Progenitor cell of endocrine pancreas (in vitro differentiated cells): ENCODE measurements around the gene ZNF784. TPM values are rescaled to one million over a fixed set of nuclear protein-coding genes. Genes with fewer than 3 reads are reported as not detected.

Source experiments
- DNase-seq: peaks from one replicate; pipeline ENCODE4 v3.0.0; 2021; ENCODE audit warnings: low spot score; ENCODE audit not compliant: unreplicated experiment
- H3K27ac Mint-ChIP-seq: 2 replicates; pipeline ENCODE4 v1.8.0; 2021; ENCODE audit warnings: mild to moderate bottlenecking, moderate library complexity, mixed read lengths
- H3K27me3 Mint-ChIP-seq: 2 replicates; pipeline ENCODE4 v1.8.0; 2021; ENCODE audit warnings: mixed read lengths
- H3K36me3 Mint-ChIP-seq: 2 replicates; pipeline ENCODE4 v1.8.0; 2022; ENCODE audit warnings: mixed read lengths; ENCODE audit not compliant: insufficient read depth
- H3K4me1 Mint-ChIP-seq: 2 replicates; pipeline ENCODE4 v1.8.0; 2021; ENCODE audit warnings: low read depth, mixed read lengths
- H3K4me3 Mint-ChIP-seq: 2 replicates; pipeline ENCODE4 v1.8.0; 2021; ENCODE audit warnings: low read depth, mild to moderate bottlenecking, moderate library complexity, mixed read lengths
- H3K9me3 Mint-ChIP-seq: 2 replicates; pipeline ENCODE4 v1.8.0; 2021; ENCODE audit warnings: low read depth, mixed read lengths
- total RNA-seq: library from RNA; stranded (reverse); gene quantifications from 2 replicates; pipeline ENCODE4 v1.2.1, GENCODE V29; 2021
- TF ChIP-seq, protein P1 (sequence below): fragments of 200-600 bp; sonication (generic); IDR thresholded peaks from one replicate; pipeline ENCODE4 v1.5.0; 2021; ENCODE audit warnings: antibody characterized with exemption, mild to moderate bottlenecking; ENCODE audit not compliant: unreplicated experiment

Gene ZNF784
- total RNA-seq, 1 donor from 2014 or later: 15.3 TPM

DNA sequence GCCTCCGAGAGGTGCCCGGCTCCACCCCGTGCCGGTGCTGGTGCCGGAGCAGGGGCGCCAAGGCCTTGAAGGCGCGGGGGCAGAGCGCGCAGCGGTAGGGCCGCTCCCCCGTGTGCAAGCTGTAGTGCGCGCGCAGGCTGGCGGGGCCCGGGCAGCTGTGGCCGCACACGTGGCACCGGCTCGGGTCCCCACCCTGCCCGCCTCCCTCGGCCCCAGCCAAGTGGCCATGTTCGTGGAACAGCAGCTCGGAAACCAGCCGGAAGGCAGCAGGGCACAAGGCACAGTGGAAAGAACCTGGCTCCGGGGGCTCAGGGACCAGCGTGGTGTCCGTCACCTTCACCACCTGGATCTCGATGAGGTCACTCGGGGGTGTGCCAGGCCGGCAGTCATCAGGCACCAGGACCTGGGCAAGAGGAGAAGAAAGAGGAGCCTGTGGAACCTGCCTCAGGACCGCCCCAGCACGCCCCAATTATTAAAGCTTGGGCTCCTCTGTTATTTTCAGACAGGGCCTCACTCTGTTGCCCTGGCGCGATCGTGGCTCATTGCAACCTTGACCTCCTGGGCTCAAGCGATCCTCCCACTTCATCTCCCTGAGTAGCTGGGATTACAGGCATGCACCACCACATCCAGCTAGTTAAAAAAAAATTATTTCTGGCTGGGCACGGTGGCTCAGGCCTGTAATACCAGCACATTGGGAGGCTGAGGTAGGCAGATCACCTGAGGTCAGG, 2.0 kb downstream of the ZNF784 start:
- peaks cover 6% of the 10 kb centered on the region for H3K36me3 Mint-ChIP-seq
- peaks cover 9% of the 10 kb centered on the region for H3K4me1 Mint-ChIP-seq

DNA sequence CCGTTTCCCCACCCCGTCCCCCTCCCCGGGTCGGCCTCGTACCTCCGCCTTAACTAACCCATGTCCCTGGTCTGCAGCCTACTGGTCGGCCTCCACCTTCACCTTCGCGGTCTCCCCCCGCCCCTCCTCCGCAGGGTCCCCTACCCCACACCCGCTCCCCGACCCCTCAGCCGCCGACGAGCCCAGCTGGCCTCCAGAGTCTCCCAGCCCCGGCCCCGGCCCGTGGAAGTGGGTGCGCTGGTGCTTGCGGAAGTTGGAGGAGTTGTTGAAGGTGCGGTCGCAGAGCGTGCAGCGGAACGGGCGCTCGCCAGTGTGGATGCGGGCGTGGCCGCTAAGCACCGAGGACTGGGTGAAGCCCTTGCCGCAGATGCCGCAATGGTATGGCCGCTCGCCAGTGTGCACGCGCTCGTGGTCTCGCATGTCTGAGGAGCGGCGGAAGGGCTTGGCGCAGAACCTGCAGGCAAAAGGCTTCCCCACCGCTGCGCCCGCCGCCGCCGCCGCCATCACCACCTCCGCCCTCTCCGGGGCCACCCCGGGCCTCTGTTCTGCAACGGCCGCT, 2.6 kb downstream of the ZNF784 start:
- DNase-seq: no peak
- no peaks in the 10 kb centered on the region for H3K9me3 Mint-ChIP-seq
- TF ChIP-seq, protein P1, sequence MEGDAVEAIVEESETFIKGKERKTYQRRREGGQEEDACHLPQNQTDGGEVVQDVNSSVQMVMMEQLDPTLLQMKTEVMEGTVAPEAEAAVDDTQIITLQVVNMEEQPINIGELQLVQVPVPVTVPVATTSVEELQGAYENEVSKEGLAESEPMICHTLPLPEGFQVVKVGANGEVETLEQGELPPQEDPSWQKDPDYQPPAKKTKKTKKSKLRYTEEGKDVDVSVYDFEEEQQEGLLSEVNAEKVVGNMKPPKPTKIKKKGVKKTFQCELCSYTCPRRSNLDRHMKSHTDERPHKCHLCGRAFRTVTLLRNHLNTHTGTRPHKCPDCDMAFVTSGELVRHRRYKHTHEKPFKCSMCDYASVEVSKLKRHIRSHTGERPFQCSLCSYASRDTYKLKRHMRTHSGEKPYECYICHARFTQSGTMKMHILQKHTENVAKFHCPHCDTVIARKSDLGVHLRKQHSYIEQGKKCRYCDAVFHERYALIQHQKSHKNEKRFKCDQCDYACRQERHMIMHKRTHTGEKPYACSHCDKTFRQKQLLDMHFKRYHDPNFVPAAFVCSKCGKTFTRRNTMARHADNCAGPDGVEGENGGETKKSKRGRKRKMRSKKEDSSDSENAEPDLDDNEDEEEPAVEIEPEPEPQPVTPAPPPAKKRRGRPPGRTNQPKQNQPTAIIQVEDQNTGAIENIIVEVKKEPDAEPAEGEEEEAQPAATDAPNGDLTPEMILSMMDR: no peak
- no peak overlapping the region for H3K4me3 Mint-ChIP-seq
- no peaks in the 10 kb centered on the region for H3K27me3 Mint-ChIP-seq
- peaks cover 9% of the 10 kb centered on the region for H3K4me1 Mint-ChIP-seq
- peaks cover 9% of the 10 kb centered on the region for H3K36me3 Mint-ChIP-seq
- no peak overlapping the region for H3K27ac Mint-ChIP-seq

More for the DNA sequence above, 2.0 kb downstream of the ZNF784 start:
- Mint-ChIP-seq H3K27me3 (no peaks in the 10 kb centered on the region), H3K9me3 (no peaks in the 10 kb centered on the region), H3K4me3 (no peak overlapping the region), H3K27ac (no peak overlapping the region)
- TF ChIP-seq, protein P1: no peak
- no peak for DNase-seq

DNA sequence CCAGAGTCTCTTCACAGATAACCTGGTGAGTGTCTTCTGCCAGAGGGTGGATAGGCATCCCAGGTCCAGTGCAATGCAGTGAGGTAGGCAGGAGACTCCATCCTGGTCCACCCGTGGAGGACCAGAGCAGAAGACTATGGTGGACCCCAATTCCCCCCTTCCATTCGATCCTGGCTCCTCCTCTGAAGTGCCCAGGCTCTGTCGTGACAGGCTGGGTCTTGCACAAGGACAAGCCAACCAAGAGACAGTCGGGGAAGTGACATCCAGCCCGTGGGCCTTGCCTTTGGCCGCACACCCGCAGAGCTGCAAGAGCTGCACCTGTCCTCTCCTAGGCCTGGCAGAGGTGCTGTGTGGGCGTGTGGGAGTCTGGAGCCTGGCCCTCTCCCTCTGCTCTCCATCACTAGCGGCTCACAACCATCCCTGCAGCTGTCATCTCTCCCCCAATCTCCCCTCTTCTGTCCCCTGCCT, 3.1 kb downstream of the ZNF784 start:
- Mint-ChIP-seq H3K9me3 (no peaks in the 10 kb centered on the region), H3K36me3 (peaks cover 10% of the 10 kb centered on the region), H3K4me1 (peaks cover 9% of the 10 kb centered on the region), H3K27ac (no peak overlapping the region), H3K4me3 (no peak overlapping the region), H3K27me3 (no peaks in the 10 kb centered on the region)
- TF ChIP-seq, protein P1: no peak
- DNase-seq: no peak

DNA sequence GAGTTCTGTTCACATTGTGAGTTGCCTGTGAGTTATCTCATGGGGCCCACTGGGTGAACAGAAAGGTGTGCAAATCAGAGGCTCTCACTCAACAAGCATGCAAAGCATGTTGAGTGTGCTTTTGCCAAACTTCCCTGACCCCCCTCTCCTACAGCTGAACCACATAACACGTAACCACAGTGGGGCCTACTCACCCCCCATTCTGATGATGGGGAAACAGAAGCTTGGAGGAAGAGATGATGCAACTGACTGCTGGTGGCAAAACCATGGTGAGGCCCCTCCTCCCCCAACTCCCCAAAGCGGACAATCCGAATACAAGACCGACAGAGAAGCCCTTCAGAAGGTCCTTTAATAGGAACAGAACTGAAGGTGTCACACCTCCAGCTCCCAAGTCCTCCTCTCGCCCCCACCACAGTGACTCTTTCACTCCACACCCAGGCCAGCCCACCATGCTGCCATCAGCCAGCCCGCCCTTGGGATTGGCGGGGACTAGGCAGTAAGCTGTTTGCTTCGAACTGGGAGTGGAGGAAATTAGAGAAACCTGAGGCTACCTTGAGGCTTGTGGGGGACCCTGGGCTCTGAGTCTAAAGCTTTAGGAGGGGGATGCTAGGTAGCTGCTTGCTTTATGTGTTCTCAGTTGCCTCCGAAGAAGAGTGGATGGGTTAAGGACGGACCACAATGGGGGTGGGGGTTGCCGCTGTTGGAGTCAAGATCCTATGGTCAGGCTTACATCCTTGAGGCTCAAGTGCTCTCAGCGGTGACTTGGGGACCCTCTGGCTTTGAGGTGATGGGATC, 3.8 kb downstream of the ZNF784 start:
- Mint-ChIP-seq H3K36me3 (peaks cover 10% of the 10 kb centered on the region), H3K4me3 (no peak overlapping the region), H3K9me3 (no peaks in the 10 kb centered on the region), H3K27me3 (no peaks in the 10 kb centered on the region), H3K4me1 (peaks cover 9% of the 10 kb centered on the region), H3K27ac (peak overlapping the region; percentile 59)
- TF ChIP-seq, protein P1: no peak
- DNase-seq: no peak

DNA sequence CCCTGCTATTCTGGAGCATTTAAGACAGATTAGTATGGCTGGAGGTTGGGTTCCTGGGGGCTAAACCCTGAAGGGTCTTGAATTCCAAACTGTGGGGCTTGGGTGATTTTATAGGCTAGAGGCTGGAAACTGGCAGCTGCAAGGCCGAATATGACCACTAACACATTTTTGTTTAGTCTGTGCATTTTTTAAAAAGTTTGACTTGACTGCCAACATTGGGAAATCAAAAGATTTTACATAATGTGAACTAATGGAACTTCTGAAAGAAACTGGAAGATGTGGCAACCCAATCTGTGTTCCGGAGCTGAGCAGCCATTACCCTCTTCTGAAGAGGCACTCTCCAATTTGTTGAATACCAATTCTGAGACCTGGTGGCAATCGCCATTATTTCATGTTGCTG, 5.1 kb downstream of the ZNF784 start:
- H3K4me1 Mint-ChIP-seq: peaks cover 4% of the 10 kb centered on the region
- TF ChIP-seq, protein P1: no peak
- H3K36me3 Mint-ChIP-seq: peaks cover 12% of the 10 kb centered on the region

More for the DNA sequence above, 5.1 kb downstream of the ZNF784 start:
- no peaks in the 10 kb centered on the region for H3K27me3 Mint-ChIP-seq
- no peak for DNase-seq
- H3K27ac Mint-ChIP-seq: no peak overlapping the region
- H3K9me3 Mint-ChIP-seq: no peaks in the 10 kb centered on the region
- H3K4me3 Mint-ChIP-seq: no peak overlapping the region
